SK-N-SH (cell line): ENCODE data around the gene REV1.

ENCODE experiments used
- CHD2 ChIP-seq: fragments of 150-350 bp; IDR thresholded peaks from 2 replicates; pipeline ENCODE4 v1.6.1; 2018; ENCODE audit warnings: low read length; ENCODE audit not compliant: partially characterized antibody
- CTCF ChIP-seq: fragments of 200-600 bp; sonication (generic); IDR thresholded peaks from 2 replicates; pipeline ENCODE4 v1.6.1; 2017; ENCODE audit warnings: antibody characterized with exemption, mild to moderate bottlenecking, moderate library complexity
- FOXJ3 ChIP-seq: sonication (generic); formaldehyde crosslinking; IDR thresholded peaks from 2 replicates; pipeline ENCODE4 v1.5.1; 2020; ENCODE audit warnings: mild to moderate bottlenecking, missing genetic modification reagents
- MAX ChIP-seq: IDR thresholded peaks from 2 replicates; pipeline ENCODE4 v1.4.0; 2012; ENCODE audit warnings: low read depth
- NRF1 ChIP-seq: IDR thresholded peaks from 2 replicates; pipeline ENCODE4 v1.6.1; 2012; ENCODE audit warnings: low read depth, mild to moderate bottlenecking, low read length
- RCOR1 ChIP-seq: fragments of 150-350 bp; IDR thresholded peaks from 2 replicates; pipeline ENCODE4 v1.6.1; 2017; ENCODE audit warnings: antibody characterized with exemption, low read length

DNA sequence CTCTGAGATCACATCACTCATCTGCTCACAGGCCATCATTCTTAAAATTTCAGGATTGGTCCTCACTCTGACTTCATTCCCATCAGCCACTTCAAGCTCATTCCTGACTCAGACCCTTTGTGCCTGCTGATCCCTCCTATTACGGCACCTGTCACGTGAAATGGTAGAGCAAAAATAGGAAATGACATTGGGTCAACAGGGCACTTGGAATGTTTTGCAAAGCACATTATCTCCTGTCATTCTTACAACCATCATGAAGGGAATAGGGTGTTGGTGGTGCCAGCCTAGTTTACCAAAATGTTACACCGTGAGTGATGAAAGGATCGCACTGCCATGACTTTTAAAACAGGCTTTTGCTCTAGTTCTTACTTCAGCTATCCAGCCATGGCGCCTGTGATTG, 91.5 kb downstream of the REV1 start:
- no peak for TF ChIP-seq CHD2
- no peak for TF ChIP-seq CTCF
- no peak for TF ChIP-seq MAX
- TF ChIP-seq FOXJ3 (CRISPR knock-in tag): no peak
- no peak for TF ChIP-seq NRF1
- no peak for TF ChIP-seq RCOR1
